HepG2 (cell line): Measurements from ENCODE around the gene FAM171A2. TPM values are rescaled to one million over a fixed set of nuclear protein-coding genes. Genes with fewer than 3 reads are reported as not detected.

Experiments used
- AKAP8 ChIP-seq: sonication (generic); formaldehyde crosslinking; IDR thresholded peaks from 2 replicates; pipeline ENCODE4 v1.5.1; 2020; ENCODE audit warnings: mild to moderate bottlenecking, missing genetic modification reagents
- NBN ChIP-seq: fragments of 450-650 bp; conservative IDR thresholded peaks from 2 replicates; pipeline ENCODE4 v1.6.1; 2017
- PHF5A ChIP-seq: IDR thresholded peaks from one replicate; pipeline ENCODE4 v1.6.1; 2018; ENCODE audit warnings: low read depth, missing genetic modification reagents; ENCODE audit not compliant: unreplicated experiment
- REL ChIP-seq: sonication (generic); formaldehyde crosslinking; conservative IDR thresholded peaks from 2 replicates; pipeline ENCODE4 v1.8.0; 2022; ENCODE audit warnings: mild to moderate bottlenecking, missing genetic modification reagents, moderate library complexity
- SIX1 ChIP-seq: sonication (generic); formaldehyde crosslinking; IDR thresholded peaks from 2 replicates; pipeline ENCODE4 v1.4.0; 2020; ENCODE audit warnings: missing genetic modification reagents, borderline replicate concordance
- TFAP4 ChIP-seq: sonication (generic); IDR thresholded peaks from 2 replicates; pipeline ENCODE4 v1.6.1; 2016; ENCODE audit warnings: low read depth, borderline replicate concordance
- ZNF253 ChIP-seq: sonication (generic); formaldehyde crosslinking; IDR thresholded peaks from 2 replicates; pipeline ENCODE4 v1.8.0; 2022; ENCODE audit warnings: mild to moderate bottlenecking, missing genetic modification reagents, borderline replicate concordance
- ZNF292 ChIP-seq: sonication (generic); formaldehyde crosslinking; IDR thresholded peaks from 2 replicates; pipeline ENCODE4 v1.8.1; 2022; ENCODE audit warnings: mild to moderate bottlenecking, low read depth, missing genetic modification reagents, borderline replicate concordance
- ZNF34 ChIP-seq: sonication (generic); formaldehyde crosslinking; IDR thresholded peaks from 2 replicates; pipeline ENCODE4 v1.4.0; 2020; ENCODE audit warnings: mild to moderate bottlenecking, missing genetic modification reagents, borderline replicate concordance
- polyA plus RNA-seq, 8 experiments: library from polyadenylated mRNA; depleted of rRNA in 3 of 8; stranded (reverse) in 7 of 8; unstranded in 1 of 8; fragments of >200 nt; fragmentation: Illumina TruSeq in 4 of 8; extraction: Trizol in 4 of 8; gene quantifications; 2 replicates each; pipeline versions ENCODE4 v1.2.1 to v1.2.3, GENCODE V29; 2011 to 2016; ENCODE audit warnings: low read depth in 4 of 8, missing spikeins in 1 of 8, mixed read lengths in 1 of 8; ENCODE audit not compliant: insufficient read depth in 1 of 8
- total RNA-seq, 5 experiments: library from RNA; depleted of rRNA; stranded (reverse); fragments of >200 nt; fragmentation: Illumina TruSeq; extraction: Trizol; gene quantifications; 2 replicates each; pipeline ENCODE4 v1.2.3, GENCODE V29; 2016; ENCODE audit warnings: low read depth in 1 of 5
- TF ChIP-seq, protein P1 (sequence below): sonication (generic); formaldehyde crosslinking; IDR thresholded peaks from 2 replicates; pipeline ENCODE4 v1.8.1; 2022; ENCODE audit warnings: low read depth, mild to moderate bottlenecking, missing genetic modification reagents

Gene FAM171A2
- total and polyA plus RNA-seq, 2 of the 13 experiments (the other 11 are each of a cell fraction or from before 2014, with no cell fraction given): 1.8 to 3.6 TPM

DNA sequence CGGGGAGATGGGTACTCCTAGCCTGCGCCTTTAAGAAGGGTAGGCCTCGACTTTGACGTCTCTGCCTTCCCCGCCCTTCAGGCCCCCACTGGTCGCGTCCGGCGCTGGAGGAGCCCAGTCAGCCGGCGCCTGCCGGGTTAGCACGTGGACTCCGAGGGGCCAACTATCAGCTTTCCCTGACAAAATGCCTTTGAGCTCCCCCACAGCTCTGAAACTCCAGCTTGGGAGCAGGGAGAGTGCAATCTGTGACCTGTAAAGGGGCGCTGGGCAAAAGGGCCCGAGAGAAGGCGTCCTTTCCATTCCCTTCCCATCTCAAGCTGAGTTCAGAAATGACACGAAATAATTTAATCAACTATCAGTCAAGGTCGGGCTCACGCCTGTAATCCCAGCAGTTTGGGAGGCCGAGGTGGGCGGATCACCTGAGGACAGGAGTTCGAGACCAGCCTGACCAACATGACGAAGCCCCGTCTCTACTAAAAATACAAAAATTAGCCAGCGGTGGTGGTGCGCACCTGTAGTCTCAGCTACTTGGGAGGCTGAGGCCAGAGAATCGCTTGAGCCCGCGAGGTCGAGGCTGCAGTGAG, 36.7 kb downstream of the FAM171A2 start (continued):
- TF ChIP-seq ZNF253 (no peak), REL (no peak), ZNF292 (no peak), SIX1 (CRISPR knock-in tag) (no peak), NBN (no peak), ZNF34 (CRISPR knock-in tag) (no peak), PHF5A (peak; percentile 73), TFAP4 (peak; percentile 75; the same call in 1 of the 2 replicates), AKAP8 (no peak)
- TF ChIP-seq, protein P1, sequence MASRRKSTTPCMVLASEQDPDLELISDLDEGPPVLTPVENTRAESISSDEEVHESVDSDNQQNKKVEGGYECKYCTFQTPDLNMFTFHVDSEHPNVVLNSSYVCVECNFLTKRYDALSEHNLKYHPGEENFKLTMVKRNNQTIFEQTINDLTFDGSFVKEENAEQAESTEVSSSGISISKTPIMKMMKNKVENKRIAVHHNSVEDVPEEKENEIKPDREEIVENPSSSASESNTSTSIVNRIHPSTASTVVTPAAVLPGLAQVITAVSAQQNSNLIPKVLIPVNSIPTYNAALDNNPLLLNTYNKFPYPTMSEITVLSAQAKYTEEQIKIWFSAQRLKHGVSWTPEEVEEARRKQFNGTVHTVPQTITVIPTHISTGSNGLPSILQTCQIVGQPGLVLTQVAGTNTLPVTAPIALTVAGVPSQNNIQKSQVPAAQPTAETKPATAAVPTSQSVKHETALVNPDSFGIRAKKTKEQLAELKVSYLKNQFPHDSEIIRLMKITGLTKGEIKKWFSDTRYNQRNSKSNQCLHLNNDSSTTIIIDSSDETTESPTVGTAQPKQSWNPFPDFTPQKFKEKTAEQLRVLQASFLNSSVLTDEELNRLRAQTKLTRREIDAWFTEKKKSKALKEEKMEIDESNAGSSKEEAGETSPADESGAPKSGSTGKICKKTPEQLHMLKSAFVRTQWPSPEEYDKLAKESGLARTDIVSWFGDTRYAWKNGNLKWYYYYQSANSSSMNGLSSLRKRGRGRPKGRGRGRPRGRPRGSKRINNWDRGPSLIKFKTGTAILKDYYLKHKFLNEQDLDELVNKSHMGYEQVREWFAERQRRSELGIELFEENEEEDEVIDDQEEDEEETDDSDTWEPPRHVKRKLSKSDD: no peak
